Endothelial cell of umbilical vein (primary cell): ENCODE measurements around the gene CMTM3. TPM values are rescaled to one million over a fixed set of nuclear protein-coding genes. Genes with fewer than 3 reads are reported as not detected.

ENCODE experiments used
- BruUV-seq: library from RNA; stranded (reverse); fragments of 400-500 nt; replicated peaks from 2 replicates; lab custom pipeline; 2021; lab: Mats Ljungman, UMichigan
- CTCF ChIA-PET: fragments of 300-600, 350-600 bp; sonication (Branson Sonifier 250); formaldehyde crosslinking; loops from one replicate; lab custom pipeline; 2021; ENCODE audit warnings: antibody characterized with exemption, inconsistent platforms; lab: Charles Lee
- POLR2A ChIA-PET: fragments of 300-600, 350-600 bp; sonication (Branson Sonifier 250); formaldehyde crosslinking; loops from one replicate; lab custom pipeline; 2021; ENCODE audit warnings: antibody characterized with exemption, inconsistent platforms; lab: Charles Lee
- DNase-seq: peaks from one replicate; pipeline ENCODE4 v3.0.0-alpha.2; 2011; ENCODE audit warnings: low read depth, low spot score
- FAIRE-seq: peaks from 2 replicates; lab custom pipeline; 2011; peaks lifted over from hg19 to GRCh38; lab: Jason Lieb, UNC
- H2AFZ ChIP-seq: 2 replicates; pipeline ENCODE4 v1.6.0; 2012; ENCODE audit warnings: low read depth, low read length, control low read depth, inconsistent platforms
- H3K27ac ChIP-seq: 2 replicates; pipeline ENCODE4 v1.5.1; 2011; ENCODE audit warnings: low read depth, mild to moderate bottlenecking, control low read depth, low read length, moderate library complexity; ENCODE audit not compliant: insufficient read depth
- H3K27me3 ChIP-seq, 2 experiments: 2 replicates each; pipeline versions ENCODE4 v1.6.0 to v1.6.1; 2011; ENCODE audit warnings: low read length in 2 of 2, mixed read lengths in 1 of 2; ENCODE audit not compliant: control insufficient read depth in 2 of 2, insufficient read depth in 2 of 2
- H3K36me3 ChIP-seq, 2 experiments: 2 replicates in 1 of 2; 3 replicates in 1 of 2; pipeline ENCODE4 v1.5.1; 2011; ENCODE audit warnings: low read length in 2 of 2, mild to moderate bottlenecking in 1 of 2, moderate library complexity in 1 of 2; ENCODE audit not compliant: control insufficient read depth in 2 of 2, insufficient read depth in 2 of 2; ENCODE audit errors: extremely low read depth in 1 of 2
- H3K4me1 ChIP-seq: 3 replicates; pipeline ENCODE4 v1.5.1; 2011; ENCODE audit warnings: mild to moderate bottlenecking, low read length; ENCODE audit not compliant: control insufficient read depth, insufficient read depth; ENCODE audit errors: extremely low read depth
- H3K4me2 ChIP-seq: 2 replicates; pipeline ENCODE4 v1.6.1; 2011; ENCODE audit warnings: low read length, control low read depth, mixed read lengths; ENCODE audit not compliant: insufficient read depth
- H3K4me3 ChIP-seq, 3 experiments: fragments of 200-600 bp in 1 of 3; sonication (generic), shearing (Covaris generic) in 1 of 3; replicated peaks in 1 of 3; 2 replicates each; pipeline ENCODE4 v1.5.1; 2011 to 2016; ENCODE audit warnings: control low read depth in 3 of 3, low read length in 3 of 3, mild to moderate bottlenecking in 2 of 3, inconsistent platforms in 1 of 3, low read depth in 1 of 3, moderate library complexity in 1 of 3; ENCODE audit not compliant: insufficient read depth in 1 of 3
- H3K79me2 ChIP-seq: 2 replicates; pipeline ENCODE4 v1.6.0; 2012; ENCODE audit warnings: low read length, inconsistent platforms; ENCODE audit not compliant: control insufficient read depth, insufficient read depth
- H3K9ac ChIP-seq: replicated peaks from 2 replicates; pipeline ENCODE3; 2011; ENCODE audit warnings: low read length, control low read depth; ENCODE audit not compliant: insufficient read depth; ENCODE audit errors: extremely low read depth
- H3K9me1 ChIP-seq: replicated peaks from 3 replicates; pipeline ENCODE4 v1.6.0; 2011; ENCODE audit warnings: mild to moderate bottlenecking, low read length; ENCODE audit not compliant: control insufficient read depth, insufficient read depth; ENCODE audit errors: extremely low read depth
- H3K9me3 ChIP-seq: replicated peaks from 2 replicates; pipeline ENCODE4 v1.5.1; 2012; ENCODE audit warnings: low read length, inconsistent platforms; ENCODE audit not compliant: control insufficient read depth, insufficient read depth
- H4K20me1 ChIP-seq: replicated peaks from 2 replicates; pipeline ENCODE3; 2011; ENCODE audit warnings: mild to moderate bottlenecking, low read length; ENCODE audit not compliant: control insufficient read depth, insufficient read depth; ENCODE audit errors: extremely low read depth
- CTCF ChIP-seq, 2 donors: IDR thresholded peaks; 1 replicate in 1 of 2; 2 replicates in 1 of 2; pipeline ENCODE4 v1.5.1; 2011; ENCODE audit warnings: low read length in 2 of 2, mild to moderate bottlenecking in 2 of 2, moderate library complexity in 2 of 2, control low read depth in 1 of 2, inconsistent platforms in 1 of 2, low read depth in 1 of 2; ENCODE audit not compliant: insufficient read depth in 1 of 2; ENCODE audit errors: extremely low read depth in 1 of 2
- EZH2 ChIP-seq: IDR thresholded peaks from 2 replicates; pipeline ENCODE4 v1.6.1; 2012; ENCODE audit warnings: borderline replicate concordance, low read depth, mild to moderate bottlenecking, moderate library complexity, low read length, inconsistent platforms; ENCODE audit not compliant: severe bottlenecking
- FOS ChIP-seq: IDR thresholded peaks from 2 replicates; pipeline ENCODE4 v1.6.1; 2011; ENCODE audit warnings: mild to moderate bottlenecking, low read length, moderate library complexity, borderline replicate concordance; ENCODE audit not compliant: insufficient read depth
- GATA2 ChIP-seq: IDR thresholded peaks from 2 replicates; pipeline ENCODE4 v1.7.0; 2011; ENCODE audit warnings: low read depth, mild to moderate bottlenecking, moderate library complexity, mixed read lengths, low read length; ENCODE audit not compliant: insufficient read length, insufficient read depth
- JUN ChIP-seq: IDR thresholded peaks from 2 replicates; pipeline ENCODE4 v1.6.1; 2011; ENCODE audit warnings: borderline replicate concordance, low read depth; ENCODE audit not compliant: insufficient read length, insufficient read depth
- MAX ChIP-seq: IDR thresholded peaks from 2 replicates; pipeline ENCODE4 v1.6.1; 2011; ENCODE audit not compliant: insufficient read depth, insufficient read length
- MYC ChIP-seq: IDR thresholded peaks from one replicate; pipeline ENCODE4 v1.6.1; 2011; ENCODE audit warnings: mild to moderate bottlenecking, low read depth, low read length
- POLR2A ChIP-seq: IDR thresholded peaks from 2 replicates; pipeline ENCODE4 v1.6.1; 2012; ENCODE audit warnings: low read depth, mild to moderate bottlenecking, control low read depth, low read length
- POLR2AphosphoS5 ChIP-seq: IDR thresholded peaks from 2 replicates; pipeline ENCODE4 v1.6.1; 2012; ENCODE audit warnings: low read depth, mild to moderate bottlenecking, control low read depth, low read length, moderate library complexity; ENCODE audit not compliant: insufficient read depth
- dilution Hi-C: fragments of 300-500 bp; cut with MboI; formaldehyde crosslinking; loops from one replicate; pipeline ENCODE4 v1.15.0; 2019; ENCODE audit warnings: low sequenced_read_pairs; ENCODE audit not compliant: extremely low pct_ligation_motif_present
- intact Hi-C: fragments of 100-400 bp; cut with micrococcal nuclease; formaldehyde crosslinking; loops from one replicate; pipeline ENCODE4 v1.10.0; 2022
- polyA plus RNA-seq, 4 experiments: library from polyadenylated mRNA; depleted of rRNA in 3 of 4; stranded (reverse) in 3 of 4; unstranded in 1 of 4; fragments of >200 nt; gene quantifications; 2 replicates each; pipeline versions ENCODE4 v1.2.1 to v1.2.3, GENCODE V29; 2011 to 2012; ENCODE audit warnings: missing spikeins in 1 of 4
- total RNA-seq: library from RNA; stranded (reverse); gene quantifications from 2 replicates; pipeline ENCODE4 v1.2.3, GENCODE V29; 2021

The CMTM3 gene
- total and polyA plus RNA-seq, 2 donors (not counting 3 experiments of a cell fraction or from before 2014, with no cell fraction given) = 83.6 to 86.2 TPM

GRCh38 chr16:66651965-66652364, 47.5 kb downstream of the CMTM3 start:
- H3K9ac ChIP-seq = no peak overlapping the region
- no peak overlapping the region for H2AFZ ChIP-seq
- no peak overlapping the region for H3K27ac ChIP-seq
- no peaks in the 10 kb centered on the region for H3K9me1 ChIP-seq
- ChIA-PET POLR2A (interaction anchor here (1.6 kb wide), 1 partner anchor 9 kb away, joined by 6 read pairs; no protein-coding TSS in a partner anchor), CTCF (interaction anchor here (0.6 to 3.9 kb wide), 23 partner anchors 9 to 245 kb away, joined by 3 to 120 read pairs (median 7); partner anchors contain the start of gene NAE1)
- FAIRE-seq (no peak), DNase-seq (no peak)
- dilution Hi-C loops (no loop called here), intact Hi-C loops (loop anchor here (5.0 kb wide), 1 partner anchor 245 kb away; no protein-coding TSS in a partner anchor)
- no peaks in the 10 kb centered on the region for H3K79me2 ChIP-seq
- no peaks in the 10 kb centered on the region for H3K27me3 ChIP-seq
- no TSS peak for BruUV-seq
- no peak for TF ChIP-seq CTCF (IDR thresholded peaks at IDR 0.05; ENCODE audit: extremely low read depth in 1 of 2, insufficient read depth in 1 of 2, low read depth in 1 of 2, low read length in 2 of 2)
- TF ChIP-seq MYC = no peak
- TF ChIP-seq GATA2 = no peak
- no peak for TF ChIP-seq POLR2A
- TF ChIP-seq MAX = no peak
- no peak for TF ChIP-seq FOS
- no peak for TF ChIP-seq POLR2AphosphoS5
- TF ChIP-seq JUN = no peak
- no peak for TF ChIP-seq EZH2
- no peaks in the 10 kb centered on the region for H3K9me3 ChIP-seq
- no peaks in the 10 kb centered on the region for H3K36me3 ChIP-seq
- no peaks in the 10 kb centered on the region for H3K4me1 ChIP-seq
- no peak overlapping the region for H3K4me3 ChIP-seq
- H3K4me2 ChIP-seq = no peak overlapping the region
- H4K20me1 ChIP-seq = no peaks in the 10 kb centered on the region
